Progenitor cell of endocrine pancreas (in vitro differentiated cells): Measurements from ENCODE around the gene SENP7. TPM values are rescaled to one million over a fixed set of nuclear protein-coding genes. Genes with fewer than 3 reads are reported as not detected.
"Not testable (repeated sequence)": the region's sequence is repeated elsewhere in the genome, so short reads cannot be mapped to it uniquely, and the experiment has no call there.

Experiments
- DNase-seq: peaks from one replicate; pipeline ENCODE4 v3.0.0; 2021; ENCODE audit warnings: low spot score; ENCODE audit not compliant: unreplicated experiment
- H3K27ac Mint-ChIP-seq: 2 replicates; pipeline ENCODE4 v1.8.0; 2021; ENCODE audit warnings: mild to moderate bottlenecking, moderate library complexity, mixed read lengths
- H3K27me3 Mint-ChIP-seq: 2 replicates; pipeline ENCODE4 v1.8.0; 2021; ENCODE audit warnings: mixed read lengths
- H3K36me3 Mint-ChIP-seq: 2 replicates; pipeline ENCODE4 v1.8.0; 2022; ENCODE audit warnings: mixed read lengths; ENCODE audit not compliant: insufficient read depth
- H3K4me1 Mint-ChIP-seq: 2 replicates; pipeline ENCODE4 v1.8.0; 2021; ENCODE audit warnings: low read depth, mixed read lengths
- H3K4me3 Mint-ChIP-seq: 2 replicates; pipeline ENCODE4 v1.8.0; 2021; ENCODE audit warnings: low read depth, mild to moderate bottlenecking, moderate library complexity, mixed read lengths
- H3K9me3 Mint-ChIP-seq: 2 replicates; pipeline ENCODE4 v1.8.0; 2021; ENCODE audit warnings: low read depth, mixed read lengths
- CTCF ChIP-seq: fragments of 200-600 bp; sonication (generic); IDR thresholded peaks from one replicate; pipeline ENCODE4 v1.5.0; 2021; ENCODE audit warnings: antibody characterized with exemption, mild to moderate bottlenecking; ENCODE audit not compliant: unreplicated experiment
- total RNA-seq: library from RNA; stranded (reverse); gene quantifications from 2 replicates; pipeline ENCODE4 v1.2.1, GENCODE V29; 2021

SENP7 gene
- total RNA-seq, 1 donor from 2014 or later: 63.7 TPM

- no peaks in the 10 kb centered on the region for H3K27me3 Mint-ChIP-seq
- no peak overlapping the region for H3K4me3 Mint-ChIP-seq
- no peak overlapping the region for H3K27ac Mint-ChIP-seq
- H3K36me3 Mint-ChIP-seq: no peaks in the 10 kb centered on the region
- peaks cover 3% of the 10 kb centered on the region for H3K9me3 Mint-ChIP-seq
- DNase-seq: no peak
- TF ChIP-seq CTCF: no peak
- H3K4me1 Mint-ChIP-seq: peaks cover 2% of the 10 kb centered on the region
These were observed 35.6 kb upstream of the SENP7 start for GRCh38 chr3:101548527-101549105.

GRCh38 chr3:101544161-101544850 is 31.3 kb upstream of the SENP7 start:
- TF ChIP-seq CTCF: peak; percentile 26

GRCh38 chr3:101542957-101543356 is 29.9 kb upstream of the SENP7 start:
- DNase-seq: no peak
- no peak overlapping the region for H3K27ac Mint-ChIP-seq
- TF ChIP-seq CTCF: no peak
- no peaks in the 10 kb centered on the region for H3K27me3 Mint-ChIP-seq
- no peak overlapping the region for H3K4me3 Mint-ChIP-seq
- no peaks in the 10 kb centered on the region for H3K9me3 Mint-ChIP-seq
- no peaks in the 10 kb centered on the region for H3K36me3 Mint-ChIP-seq
- no peaks in the 10 kb centered on the region for H3K4me1 Mint-ChIP-seq

More at GRCh38 chr3:101544161-101544850, 31.3 kb upstream of the SENP7 start:
- Mint-ChIP-seq H3K27ac (no peak overlapping the region), H3K9me3 (no peaks in the 10 kb centered on the region), H3K4me3 (no peak overlapping the region), H3K27me3 (no peaks in the 10 kb centered on the region), H3K36me3 (no peaks in the 10 kb centered on the region), H3K4me1 (peaks cover 2% of the 10 kb centered on the region)
- no peak for DNase-seq

- H3K27me3 Mint-ChIP-seq, H3K4me1 Mint-ChIP-seq, H3K27ac Mint-ChIP-seq, H3K4me3 Mint-ChIP-seq, H3K9me3 Mint-ChIP-seq, H3K36me3 Mint-ChIP-seq, DNase-seq: not testable (repeated sequence)
These were observed 23.9 kb upstream of the SENP7 start for GRCh38 chr3:101536955-101537354.

GRCh38 chr3:101536266-101536665 is 23.3 kb upstream of the SENP7 start:
- Mint-ChIP-seq H3K4me3 (no peak overlapping the region), H3K36me3 (no peaks in the 10 kb centered on the region), H3K4me1 (peaks cover 2% of the 10 kb centered on the region), H3K27me3 (no peaks in the 10 kb centered on the region), H3K9me3 (no peaks in the 10 kb centered on the region), H3K27ac (no peak overlapping the region)
- no peak for TF ChIP-seq CTCF
- DNase-seq: no peak

GRCh38 chr3:101535221-101535620 is 22.2 kb upstream of the SENP7 start:
- Mint-ChIP-seq H3K4me1 (peaks cover 2% of the 10 kb centered on the region), H3K9me3 (no peaks in the 10 kb centered on the region), H3K27ac (no peak overlapping the region), H3K27me3 (no peaks in the 10 kb centered on the region), H3K36me3 (no peaks in the 10 kb centered on the region), H3K4me3 (no peak overlapping the region)
- TF ChIP-seq CTCF: no peak
- DNase-seq: no peak
